CD4-positive, alpha-beta T cell (primary cell): ENCODE results near the gene MYPOP. TPM values are rescaled to one million over a fixed set of nuclear protein-coding genes. Genes with fewer than 3 reads are reported as not detected.

ENCODE experiments used
- ATAC-seq: fragments of 200-7000 bp; cut with Tn5 transposase; one replicate; pipeline ENCODE4 v1.10.0; 2022; ENCODE audit warnings: mild to moderate bottlenecking; ENCODE audit not compliant: poor library complexity
- CTCF ChIA-PET: fragments of 350-600 bp; sonication (Branson Sonifier 250); formaldehyde crosslinking; loops from one replicate; lab custom pipeline; 2021; ENCODE audit warnings: antibody characterized with exemption, inconsistent platforms; lab: Charles Lee
- POLR2A ChIA-PET: fragments of 350-600 bp; sonication (Branson Sonifier 250); formaldehyde crosslinking; loops from one replicate; lab custom pipeline; 2021; ENCODE audit warnings: antibody characterized with exemption, inconsistent platforms; lab: Charles Lee
- DNase-seq, 14 experiments: peaks; one replicate each; pipeline ENCODE4 v3.0.0-alpha.2; 2013 to 2020; ENCODE audit warnings: mixed read lengths in 2 of 14
- H3K27ac ChIP-seq, 2 donors: one replicate each; pipeline versions ENCODE4 v1.5.1 to v1.7.0; 2013; ENCODE audit warnings: low read length in 2 of 2, low read depth in 1 of 2, mild to moderate bottlenecking in 1 of 2
- H3K27me3 ChIP-seq, 2 experiments: 1 replicate in 1 of 2; 2 replicates in 1 of 2; pipeline versions ENCODE4 v1.6.1 to v1.7.0; 2013; ENCODE audit warnings: low read length in 2 of 2, control low read depth in 1 of 2, mild to moderate bottlenecking in 1 of 2, moderate library complexity in 1 of 2; ENCODE audit not compliant: insufficient read depth in 2 of 2, control insufficient read depth in 1 of 2
- H3K36me3 ChIP-seq: one replicate; pipeline ENCODE4 v1.6.1; 2013; ENCODE audit warnings: low read length, control low read depth; ENCODE audit not compliant: insufficient read depth
- H3K4me1 ChIP-seq: one replicate; pipeline ENCODE4 v1.6.1; 2013; ENCODE audit warnings: low read length, control low read depth; ENCODE audit not compliant: insufficient read depth
- H3K4me3 ChIP-seq: one replicate; pipeline ENCODE4 v1.5.1; 2013; ENCODE audit warnings: mild to moderate bottlenecking, low read length, moderate library complexity
- H3K9me3 ChIP-seq, 2 experiments: 1 replicate in 1 of 2; 2 replicates in 1 of 2; pipeline versions ENCODE4 v1.6.1 to v1.7.0; 2013; ENCODE audit warnings: low read length in 2 of 2, mild to moderate bottlenecking in 2 of 2, control low read depth in 1 of 2, moderate library complexity in 1 of 2; ENCODE audit not compliant: control insufficient read depth in 1 of 2, insufficient read depth in 1 of 2
- H3K27ac Mint-ChIP-seq: one replicate; pipeline ENCODE4 v1.8.0; 2020; ENCODE audit warnings: mixed read lengths
- H3K27me3 Mint-ChIP-seq: one replicate; pipeline ENCODE4 v1.8.0; 2021; ENCODE audit warnings: mixed read lengths
- H3K36me3 Mint-ChIP-seq: one replicate; pipeline ENCODE4 v1.8.0; 2021; ENCODE audit warnings: low read depth, mixed read lengths
- H3K4me1 Mint-ChIP-seq: one replicate; pipeline ENCODE4 v1.8.0; 2021; ENCODE audit warnings: low read depth, mixed read lengths
- H3K4me3 Mint-ChIP-seq: one replicate; pipeline ENCODE4 v1.8.0; 2020; ENCODE audit warnings: mild to moderate bottlenecking, mixed read lengths
- H3K9me3 Mint-ChIP-seq: one replicate; pipeline ENCODE4 v1.8.0; 2020; ENCODE audit warnings: mixed read lengths
- CTCF ChIP-seq: fragments of 200-600 bp; IDR thresholded peaks from one replicate; pipeline ENCODE4 v1.8.0; 2022; ENCODE audit warnings: antibody characterized with exemption, mild to moderate bottlenecking
- intact Hi-C, 2 experiments: fragments of 100-400 bp; cut with DNase I in 1 of 2; cut with micrococcal nuclease in 1 of 2; formaldehyde crosslinking; loops; one replicate each; pipeline versions ENCODE4 v1.15.1 to v1.9.0; 2023 to 2025; cut with DNase I, micrococcal nuclease
- total RNA-seq, 174 experiments: library from RNA in 2 of 174; stranded (reverse) in 2 of 174; gene quantifications; one replicate each; pipeline ENCODE4 v1.2.3 and lab custom pipeline; 2021 to 2026

MYPOP gene
- total RNA-seq, 2 experiments from 2014 or later = 4.1 to 4.7 TPM

GRCh38 chr19:45852983-45853382, 49.4 kb downstream of the MYPOP start:
- H3K27ac Mint-ChIP-seq = no peak overlapping the region
- intact Hi-C loops = no loop called here
- peaks cover 63% of the 10 kb centered on the region for H3K36me3 ChIP-seq

GRCh38 chr19:45852145-45852750, 50.2 kb downstream of the MYPOP start:
- ChIA-PET POLR2A (no interaction called here), CTCF (interaction anchor here (1.8 kb wide), 1 partner anchor 35 kb away, joined by 6 read pairs; no protein-coding TSS in a partner anchor)
- no peaks in the 10 kb centered on the region for H3K9me3 Mint-ChIP-seq
- no peak overlapping the region for H3K27ac Mint-ChIP-seq
- TF ChIP-seq CTCF = no peak
- no peaks in the 10 kb centered on the region for H3K4me1 ChIP-seq
- no peaks in the 10 kb centered on the region for H3K27me3 Mint-ChIP-seq
- ATAC-seq (no peak), DNase-seq (no peak)
- no peak overlapping the region for H3K4me3 Mint-ChIP-seq
- peaks cover 5% of the 10 kb centered on the region for H3K4me1 Mint-ChIP-seq
- H3K27me3 ChIP-seq = no peaks in the 10 kb centered on the region
- H3K36me3 ChIP-seq = peaks cover 70% of the 10 kb centered on the region
- intact Hi-C loops = no loop called here
- H3K9me3 ChIP-seq = no peaks in the 10 kb centered on the region
- H3K27ac ChIP-seq = no peak overlapping the region
- H3K4me3 ChIP-seq = no peak overlapping the region
- H3K36me3 Mint-ChIP-seq = peaks cover 81% of the 10 kb centered on the region

More at GRCh38 chr19:45852983-45853382, 49.4 kb downstream of the MYPOP start:
- Mint-ChIP-seq H3K4me3 (no peak overlapping the region), H3K9me3 (no peaks in the 10 kb centered on the region), H3K36me3 (peaks cover 76% of the 10 kb centered on the region), H3K4me1 (peaks cover 5% of the 10 kb centered on the region), H3K27me3 (no peaks in the 10 kb centered on the region)
- CTCF ChIA-PET = interaction anchor here (1.3 kb wide), 1 partner anchor 36 kb away, joined by 6 read pairs; no protein-coding TSS in a partner anchor
- POLR2A ChIA-PET = no interaction called here
- ATAC-seq (no peak), DNase-seq (no peak)
- H3K4me1 ChIP-seq = no peaks in the 10 kb centered on the region
- no peaks in the 10 kb centered on the region for H3K27me3 ChIP-seq
- TF ChIP-seq CTCF = no peak
- no peak overlapping the region for H3K4me3 ChIP-seq
- no peak overlapping the region for H3K27ac ChIP-seq
- H3K9me3 ChIP-seq = no peaks in the 10 kb centered on the region

- TF ChIP-seq CTCF = no peak
- Histone ChIP-seq H3K27me3 (no peaks in the 10 kb centered on the region), H3K36me3 (peaks cover 84% of the 10 kb centered on the region), H3K4me1 (no peaks in the 10 kb centered on the region), H3K27ac (no peak overlapping the region), H3K9me3 (no peaks in the 10 kb centered on the region), H3K4me3 (no peak overlapping the region)
- ATAC-seq (no peak), DNase-seq (no peak)
- CTCF ChIA-PET = no interaction called here
- Mint-ChIP-seq H3K9me3 (no peaks in the 10 kb centered on the region), H3K36me3 (peaks cover 91% of the 10 kb centered on the region), H3K4me3 (no peak overlapping the region), H3K27me3 (no peaks in the 10 kb centered on the region), H3K4me1 (no peaks in the 10 kb centered on the region), H3K27ac (no peak overlapping the region)
- POLR2A ChIA-PET = no interaction called here
- intact Hi-C loops = no loop called here
Measured at GRCh38 chr19:45848922-45849321, 53.5 kb downstream of the MYPOP start.
